Pancreas (tissue), 10 donors: ENCODE data around the gene WWOX. TPM values are rescaled to one million over a fixed set of nuclear protein-coding genes. Genes with fewer than 3 reads are reported as not detected.

ENCODE experiments used
- ATAC-seq, 4 donors: fragments of 200-7000 bp; cut with Tn5 transposase; one replicate each; pipeline versions ENCODE4 v1.8.0 to v1.9.1; 2020; ENCODE audit warnings: mild to moderate bottlenecking in 4 of 4, moderate library complexity in 4 of 4
- DNase-seq, 6 donors: peaks; one replicate each; pipeline ENCODE4 v3.0.0-alpha.2; 2020
- FAIRE-seq: peaks from 2 replicates; lab custom pipeline; 2012; peaks lifted over from hg19 to GRCh38; lab: Jason Lieb, UNC
- H3K27ac ChIP-seq, 4 donors: fragments of 200-600 bp; sonication (generic); 1 replicate in 3 of 4; 2 replicates in 1 of 4; pipeline versions ENCODE4 v1.5.0 to v1.8.0; 2020
- H3K27me3 ChIP-seq, 4 donors: fragments of 200-600 bp; one replicate each; pipeline ENCODE4 v1.8.0; 2021
- H3K36me3 ChIP-seq, 3 donors: fragments of 200-600 bp; sonication (generic) in 1 of 3; one replicate each; pipeline versions ENCODE4 v1.5.0 to v1.8.0; 2020 to 2021
- H3K4me1 ChIP-seq, 3 donors: fragments of 200-600 bp; one replicate each; pipeline ENCODE4 v1.8.0; 2021
- H3K4me3 ChIP-seq, 4 donors: fragments of 200-600 bp; sonication (generic) in 2 of 4; one replicate each; pipeline versions ENCODE4 v1.5.0 to v1.8.0; 2020 to 2021
- H3K9me3 ChIP-seq, 4 donors: fragments of 200-600 bp; one replicate each; pipeline ENCODE4 v1.8.0; 2021
- WGBS, 2 donors: extraction: QIAGEN DNeasy Blood & Tissue Kit; methylation state at CpG; one replicate each; pipeline ENCODE4 v1.1.7; 2013; 5-methylcytosine and 5-hydroxymethylcytosine counted together
- intact Hi-C, 3 donors: fragments of 100-400 bp; cut with DNase I; formaldehyde crosslinking; loops; one replicate each; pipeline versions ENCODE4 v1.11.1 to v1.14.2; 2022
- polyA plus RNA-seq, 2 donors: library from polyadenylated mRNA; stranded (reverse); fragments of 200-250 nt; gene quantifications; one replicate each; pipeline ENCODE4 v1.2.3, GENCODE V29; 2013
- total RNA-seq, 6 donors: library from RNA; stranded (reverse); fragmentation: NEBNext Ultra II Directional in 4 of 6; extraction: Animal tissue kit (Norgen Biotek cat#: 25700) in 4 of 6; gene quantifications; one replicate each; pipeline versions ENCODE4 v1.2.1 to v1.2.4, GENCODE V29; 2021 to 2023
- TF ChIP-seq, protein P1 (sequence below), 4 donors: fragments of 200-600 bp; sonication (generic) in 3 of 4; IDR thresholded peaks; one replicate each; pipeline versions ENCODE4 v1.5.0 to v1.8.0; 2021; ENCODE audit warnings: antibody characterized with exemption in 4 of 4
- donor health status: healthy with polysubstance abuse.
- donor health status: DM: no; HTN: no; CAD: no; lungs with moderate emphysema.
- donor health status: DM: no; HTN: no; CAD: no.
- donor health status: control.
- donor health status: control.
- donor health status: Bipolar disorder and iron deficiency.
- donor health status: DM: yes; HTN: yes; CAD: no.
- donor health status: DM: no; HTN: no; CAD: no.
- donor health status: DM: no; HTN: no; CAD: no.
- donor health status: DM: yes; HTN: yes; CAD: no.

The WWOX gene
- total and polyA plus RNA-seq, 8 donors: 6.8 to 14.4 (median 10.8) TPM

DNA sequence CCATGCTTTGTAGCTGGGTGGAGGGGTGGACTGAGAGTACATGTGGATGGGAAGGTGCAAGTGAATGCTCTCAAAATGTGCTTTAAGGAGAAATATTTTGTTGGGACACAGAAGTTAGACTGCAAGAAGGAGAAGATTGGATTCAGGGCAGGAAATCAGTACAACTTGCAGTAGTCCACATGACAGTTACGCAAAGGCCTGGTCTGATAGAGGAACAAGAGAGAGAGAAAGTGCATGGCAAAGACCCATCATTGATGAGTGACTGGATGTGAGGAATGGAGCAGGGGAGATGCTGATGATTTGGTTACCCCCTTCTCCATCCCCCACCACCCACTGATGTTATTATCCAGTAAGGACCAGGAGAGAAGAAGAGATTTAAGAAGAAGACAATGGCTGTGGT, 1028.3 kb downstream of the WWOX start:
- Histone ChIP-seq H3K27ac (no peak overlapping the region), H3K27me3 (no peaks in the 10 kb centered on the region), H3K36me3 (no peaks in the 10 kb centered on the region), H3K4me3 (no peak overlapping the region), H3K4me1 (no peaks in the 10 kb centered on the region), H3K9me3 (no peaks in the 10 kb centered on the region)
- 96 to 100% methylated on average over 1 of the region's 1 CpG for WGBS, 2 donors
- TF ChIP-seq, protein P1, sequence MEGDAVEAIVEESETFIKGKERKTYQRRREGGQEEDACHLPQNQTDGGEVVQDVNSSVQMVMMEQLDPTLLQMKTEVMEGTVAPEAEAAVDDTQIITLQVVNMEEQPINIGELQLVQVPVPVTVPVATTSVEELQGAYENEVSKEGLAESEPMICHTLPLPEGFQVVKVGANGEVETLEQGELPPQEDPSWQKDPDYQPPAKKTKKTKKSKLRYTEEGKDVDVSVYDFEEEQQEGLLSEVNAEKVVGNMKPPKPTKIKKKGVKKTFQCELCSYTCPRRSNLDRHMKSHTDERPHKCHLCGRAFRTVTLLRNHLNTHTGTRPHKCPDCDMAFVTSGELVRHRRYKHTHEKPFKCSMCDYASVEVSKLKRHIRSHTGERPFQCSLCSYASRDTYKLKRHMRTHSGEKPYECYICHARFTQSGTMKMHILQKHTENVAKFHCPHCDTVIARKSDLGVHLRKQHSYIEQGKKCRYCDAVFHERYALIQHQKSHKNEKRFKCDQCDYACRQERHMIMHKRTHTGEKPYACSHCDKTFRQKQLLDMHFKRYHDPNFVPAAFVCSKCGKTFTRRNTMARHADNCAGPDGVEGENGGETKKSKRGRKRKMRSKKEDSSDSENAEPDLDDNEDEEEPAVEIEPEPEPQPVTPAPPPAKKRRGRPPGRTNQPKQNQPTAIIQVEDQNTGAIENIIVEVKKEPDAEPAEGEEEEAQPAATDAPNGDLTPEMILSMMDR (IDR thresholded peaks at IDR 0.05): no peak
- no peak for FAIRE-seq
- intact Hi-C loops: no loop called here
- ATAC-seq: no peak
- no peak for DNase-seq

DNA sequence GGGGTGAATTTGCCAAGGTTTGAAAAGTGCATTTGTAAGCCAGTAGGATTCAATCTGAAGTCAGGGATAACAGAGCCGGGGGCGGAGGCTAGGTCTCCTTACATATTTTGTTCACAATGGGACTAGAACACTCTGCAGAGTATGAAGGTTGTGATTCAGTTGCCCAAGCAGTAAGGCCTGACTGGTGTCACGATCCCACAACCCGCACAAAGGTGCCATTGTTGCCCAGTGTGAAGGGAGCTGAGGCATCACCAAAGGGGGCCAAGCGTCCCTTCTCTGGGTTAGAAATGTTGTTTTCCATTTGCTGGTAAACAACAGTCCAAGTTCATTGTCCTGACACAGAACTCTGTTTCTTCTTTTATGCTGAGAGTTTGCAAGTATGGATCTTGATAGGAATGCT, 1029.3 kb downstream of the WWOX start:
- no peaks in the 10 kb centered on the region for H3K9me3 ChIP-seq
- intact Hi-C loops: no loop called here
- FAIRE-seq (no peak), ATAC-seq (no peak), DNase-seq (no peak)
- H3K36me3 ChIP-seq: no peaks in the 10 kb centered on the region
- H3K4me1 ChIP-seq: no peaks in the 10 kb centered on the region
- no peaks in the 10 kb centered on the region for H3K27me3 ChIP-seq
- WGBS, 2 donors: 89 to 95% methylated on average over 5 of the region's 5 CpGs
- no peak overlapping the region for H3K4me3 ChIP-seq
- no peak overlapping the region for H3K27ac ChIP-seq
- TF ChIP-seq, protein P1 (IDR thresholded peaks at IDR 0.05): no peak

DNA sequence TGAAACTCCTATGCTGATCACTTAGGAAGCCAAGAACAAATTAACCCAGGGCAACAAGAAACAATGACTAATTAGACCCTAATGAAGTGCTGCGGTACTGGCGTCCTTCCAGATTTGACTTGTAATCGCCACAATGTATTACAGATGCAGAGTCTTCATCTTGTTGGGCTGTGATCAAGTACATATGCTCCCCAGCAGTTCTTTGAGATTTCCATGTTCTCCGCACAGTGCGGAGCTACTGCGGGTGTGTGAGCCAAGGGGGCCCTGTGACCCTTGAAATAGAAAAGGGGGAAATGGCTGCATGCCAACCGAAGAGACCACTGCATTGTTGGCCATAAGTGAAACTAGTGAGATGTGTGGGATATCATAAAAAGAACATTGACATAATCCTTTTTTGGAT, 1031.2 kb downstream of the WWOX start:
- Histone ChIP-seq H3K27me3 (no peaks in the 10 kb centered on the region), H3K4me1 (no peaks in the 10 kb centered on the region), H3K36me3 (no peaks in the 10 kb centered on the region), H3K4me3 (no peak overlapping the region), H3K9me3 (no peaks in the 10 kb centered on the region), H3K27ac (no peak overlapping the region)
- no peak for FAIRE-seq
- TF ChIP-seq, protein P1 (IDR thresholded peaks at IDR 0.05): no peak
- DNase-seq: no peak
- ATAC-seq: no peak
- intact Hi-C loops: no loop called here
- WGBS, 2 donors: 87 to 91% methylated on average over 7 of the region's 7 CpGs

DNA sequence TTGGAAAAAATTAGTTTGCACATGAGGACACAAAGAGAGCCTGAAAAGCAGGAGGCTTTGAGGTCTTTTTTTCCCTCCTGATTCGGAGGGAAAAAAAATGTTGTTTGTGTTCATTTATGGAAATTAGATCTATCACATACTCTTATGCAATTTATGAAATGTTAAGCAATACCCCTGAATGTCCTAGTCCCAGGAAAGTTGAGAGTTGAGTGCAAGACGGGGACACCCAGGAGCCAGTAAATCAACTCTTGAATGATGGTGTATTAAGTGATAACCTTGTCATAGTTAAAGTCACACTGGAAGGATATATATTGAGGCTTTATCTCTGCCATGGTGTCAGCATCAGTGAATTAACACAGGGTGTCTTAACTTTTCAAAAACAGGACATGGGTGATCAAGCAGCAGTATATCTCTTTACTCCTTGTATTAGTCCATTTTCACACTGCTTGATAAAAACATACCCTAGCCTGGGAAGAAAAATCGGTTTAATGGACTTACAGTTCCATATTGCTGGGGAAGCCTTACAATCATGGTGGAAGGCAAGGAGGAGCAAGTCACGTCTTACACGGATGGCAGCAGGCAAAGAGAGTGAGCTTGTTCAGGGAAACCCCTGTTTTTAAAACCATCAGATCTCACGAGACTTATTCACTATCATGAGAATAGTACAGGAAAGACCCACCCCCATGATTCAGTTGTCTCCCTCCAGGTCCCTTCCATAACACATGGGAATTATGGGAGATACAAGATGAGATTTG, 1032.0 kb downstream of the WWOX start:
- Histone ChIP-seq H3K36me3 (no peaks in the 10 kb centered on the region), H3K4me3 (no peak overlapping the region), H3K27me3 (no peaks in the 10 kb centered on the region), H3K4me1 (no peaks in the 10 kb centered on the region), H3K27ac (no peak overlapping the region), H3K9me3 (no peaks in the 10 kb centered on the region)
- TF ChIP-seq, protein P1 (IDR thresholded peaks at IDR 0.05): no peak
- ATAC-seq (no peak), DNase-seq (no peak), FAIRE-seq (no peak)
- 82 to 88% methylated on average over 6 of the region's 6 CpGs for WGBS, 2 donors
- intact Hi-C loops: no loop called here

DNA sequence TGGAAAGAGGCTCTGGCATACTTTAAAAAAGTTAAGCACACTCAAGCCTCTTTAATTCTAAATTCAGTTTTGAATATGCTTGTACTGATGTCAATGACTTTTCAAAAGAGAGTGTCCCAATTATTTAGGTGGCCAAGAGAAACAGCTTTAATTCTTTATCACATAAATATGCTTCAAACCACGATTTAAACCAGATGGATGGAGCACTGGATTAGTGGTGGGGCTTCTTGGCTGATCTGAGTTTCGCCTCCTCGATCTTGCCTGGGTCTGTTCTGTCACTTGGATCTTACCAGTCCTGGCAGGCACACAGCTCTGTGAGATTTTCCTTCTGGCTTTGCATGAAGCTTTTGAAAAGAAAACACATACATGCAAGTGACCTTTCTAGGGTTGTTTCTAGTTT, 1033.2 kb downstream of the WWOX start:
- no peak overlapping the region for H3K4me3 ChIP-seq
- 80 to 87% methylated on average over 3 of the region's 3 CpGs for WGBS, 2 donors
- no peaks in the 10 kb centered on the region for H3K9me3 ChIP-seq
- FAIRE-seq (no peak), DNase-seq (no peak), ATAC-seq (no peak)
- no peak overlapping the region for H3K27ac ChIP-seq
- H3K36me3 ChIP-seq: no peaks in the 10 kb centered on the region
- no peaks in the 10 kb centered on the region for H3K4me1 ChIP-seq
- intact Hi-C loops: no loop called here
- TF ChIP-seq, protein P1 (IDR thresholded peaks at IDR 0.05): no peak
- H3K27me3 ChIP-seq: no peaks in the 10 kb centered on the region
